ENCODE results near the gene HDGFL2.

The HDGFL2 gene

GRCh38 chr19:4495471-4495870 lies 23.4 kb downstream of the HDGFL2 start:
- Histone ChIP-seq H3K4me1 (ENCODE audit: insufficient read depth, low read length) (no peaks in the 10 kb centered on the region), H3K27ac (ENCODE audit: low read depth, low read length) (no peak overlapping the region), H3K4me3 (ENCODE audit: low read length) (no peak overlapping the region), H3K27me3 (ENCODE audit: insufficient read depth, low read length) (no peaks in the 10 kb centered on the region), H3K9me3 (ENCODE audit: insufficient read depth, low read depth, low read length) (no peaks in the 10 kb centered on the region), H3K36me3 (ENCODE audit: insufficient read depth, low read length) (peaks cover 83% of the 10 kb centered on the region), H3K9ac (ENCODE audit: low read depth, low read length) (no peak overlapping the region)
- WGBS: 92% methylated on average over 12 of the region's 12 CpGs

- Histone ChIP-seq H3K4me3 (ENCODE audit: low read length) (no peak overlapping the region), H3K36me3 (ENCODE audit: insufficient read depth, low read length) (peaks cover 83% of the 10 kb centered on the region), H3K27me3 (ENCODE audit: insufficient read depth, low read length) (no peaks in the 10 kb centered on the region), H3K9ac (ENCODE audit: low read depth, low read length) (no peak overlapping the region), H3K4me1 (ENCODE audit: insufficient read depth, low read length) (no peaks in the 10 kb centered on the region), H3K27ac (ENCODE audit: low read depth, low read length) (no peak overlapping the region), H3K9me3 (ENCODE audit: insufficient read depth, low read depth, low read length) (no peaks in the 10 kb centered on the region)
- 91% methylated on average over 18 of the region's 18 CpGs for WGBS
Measured at GRCh38 chr19:4496304-4496703, 24.2 kb downstream of the HDGFL2 start.

- 95% methylated on average over 25 of the region's 25 CpGs for WGBS
- Histone ChIP-seq H3K9me3 (ENCODE audit: insufficient read depth, low read depth, low read length) (no peaks in the 10 kb centered on the region), H3K4me3 (ENCODE audit: low read length) (no peak overlapping the region), H3K27me3 (ENCODE audit: insufficient read depth, low read length) (no peaks in the 10 kb centered on the region), H3K9ac (ENCODE audit: low read depth, low read length) (no peak overlapping the region), H3K4me1 (ENCODE audit: insufficient read depth, low read length) (no peaks in the 10 kb centered on the region), H3K36me3 (ENCODE audit: insufficient read depth, low read length) (peaks cover 83% of the 10 kb centered on the region), H3K27ac (ENCODE audit: low read depth, low read length) (no peak overlapping the region)
Measured at GRCh38 chr19:4497770-4498389, 25.8 kb downstream of the HDGFL2 start.

GRCh38 chr19:4498694-4499093 lies 26.6 kb downstream of the HDGFL2 start:
- Histone ChIP-seq H3K4me3 (ENCODE audit: low read length) (no peak overlapping the region), H3K27me3 (ENCODE audit: insufficient read depth, low read length) (no peaks in the 10 kb centered on the region), H3K36me3 (ENCODE audit: insufficient read depth, low read length) (peaks cover 79% of the 10 kb centered on the region), H3K9me3 (ENCODE audit: insufficient read depth, low read depth, low read length) (no peaks in the 10 kb centered on the region), H3K27ac (ENCODE audit: low read depth, low read length) (no peak overlapping the region), H3K9ac (ENCODE audit: low read depth, low read length) (no peak overlapping the region), H3K4me1 (ENCODE audit: insufficient read depth, low read length) (no peaks in the 10 kb centered on the region)
- WGBS: 92% methylated on average over 12 of the region's 12 CpGs

GRCh38 chr19:4499318-4499717 lies 27.2 kb downstream of the HDGFL2 start:
- H3K4me1 ChIP-seq (ENCODE audit: insufficient read depth, low read length): no peaks in the 10 kb centered on the region
- H3K36me3 ChIP-seq (ENCODE audit: insufficient read depth, low read length): peaks cover 77% of the 10 kb centered on the region
- no peak overlapping the region for H3K9ac ChIP-seq (ENCODE audit: low read depth, low read length)
- H3K9me3 ChIP-seq (ENCODE audit: insufficient read depth, low read depth, low read length): no peaks in the 10 kb centered on the region
- H3K27me3 ChIP-seq (ENCODE audit: insufficient read depth, low read length): no peaks in the 10 kb centered on the region
- H3K27ac ChIP-seq (ENCODE audit: low read depth, low read length): no peak overlapping the region
- no peak overlapping the region for H3K4me3 ChIP-seq (ENCODE audit: low read length)
- WGBS: 94% methylated on average over 23 of the region's 23 CpGs

GRCh38 chr19:4499855-4500254 lies 27.8 kb downstream of the HDGFL2 start:
- 93% methylated on average over 15 of the region's 15 CpGs for WGBS
- H3K27me3 ChIP-seq (ENCODE audit: insufficient read depth, low read length): no peaks in the 10 kb centered on the region
- no peak overlapping the region for H3K9ac ChIP-seq (ENCODE audit: low read depth, low read length)
- H3K4me3 ChIP-seq (ENCODE audit: low read length): no peak overlapping the region
- no peak overlapping the region for H3K27ac ChIP-seq (ENCODE audit: low read depth, low read length)
- no peaks in the 10 kb centered on the region for H3K9me3 ChIP-seq (ENCODE audit: insufficient read depth, low read depth, low read length)
- H3K36me3 ChIP-seq (ENCODE audit: insufficient read depth, low read length): peaks cover 75% of the 10 kb centered on the region
- H3K4me1 ChIP-seq (ENCODE audit: insufficient read depth, low read length): no peaks in the 10 kb centered on the region

- Histone ChIP-seq H3K9me3 (ENCODE audit: insufficient read depth, low read depth, low read length) (no peaks in the 10 kb centered on the region), H3K36me3 (ENCODE audit: insufficient read depth, low read length) (peaks cover 73% of the 10 kb centered on the region), H3K4me1 (ENCODE audit: insufficient read depth, low read length) (no peaks in the 10 kb centered on the region), H3K4me3 (ENCODE audit: low read length) (no peak overlapping the region), H3K9ac (ENCODE audit: low read depth, low read length) (no peak overlapping the region), H3K27me3 (ENCODE audit: insufficient read depth, low read length) (no peaks in the 10 kb centered on the region), H3K27ac (ENCODE audit: low read depth, low read length) (no peak overlapping the region)
- 95% methylated on average over 29 of the region's 29 CpGs for WGBS
Measured at GRCh38 chr19:4500841-4501591, 28.9 kb downstream of the HDGFL2 start.

- Histone ChIP-seq H3K27ac (ENCODE audit: low read depth, low read length) (no peak overlapping the region), H3K4me1 (ENCODE audit: insufficient read depth, low read length) (no peaks in the 10 kb centered on the region), H3K27me3 (ENCODE audit: insufficient read depth, low read length) (no peaks in the 10 kb centered on the region), H3K4me3 (ENCODE audit: low read length) (no peak overlapping the region), H3K9me3 (ENCODE audit: insufficient read depth, low read depth, low read length) (no peaks in the 10 kb centered on the region), H3K9ac (ENCODE audit: low read depth, low read length) (no peak overlapping the region), H3K36me3 (ENCODE audit: insufficient read depth, low read length) (peaks cover 69% of the 10 kb centered on the region)
- 91% methylated on average over 25 of the region's 25 CpGs for WGBS
Measured at GRCh38 chr19:4501691-4502090, 29.6 kb downstream of the HDGFL2 start.

GRCh38 chr19:4502282-4503131 lies 30.4 kb downstream of the HDGFL2 start:
- Histone ChIP-seq H3K4me3 (ENCODE audit: low read length) (no peak overlapping the region), H3K4me1 (ENCODE audit: insufficient read depth, low read length) (no peaks in the 10 kb centered on the region), H3K27ac (ENCODE audit: low read depth, low read length) (no peak overlapping the region), H3K9ac (ENCODE audit: low read depth, low read length) (no peak overlapping the region), H3K9me3 (ENCODE audit: insufficient read depth, low read depth, low read length) (no peaks in the 10 kb centered on the region), H3K36me3 (ENCODE audit: insufficient read depth, low read length) (peaks cover 62% of the 10 kb centered on the region), H3K27me3 (ENCODE audit: insufficient read depth, low read length) (no peaks in the 10 kb centered on the region)
- WGBS: 94% methylated on average over 37 of the region's 37 CpGs

GRCh38 chr19:4503132-4503824 lies 31.2 kb downstream of the HDGFL2 start:
- H3K27me3 ChIP-seq (ENCODE audit: insufficient read depth, low read length): no peaks in the 10 kb centered on the region
- H3K4me1 ChIP-seq (ENCODE audit: insufficient read depth, low read length): no peaks in the 10 kb centered on the region
- no peaks in the 10 kb centered on the region for H3K9me3 ChIP-seq (ENCODE audit: insufficient read depth, low read depth, low read length)
- no peak overlapping the region for H3K27ac ChIP-seq (ENCODE audit: low read depth, low read length)
- no peak overlapping the region for H3K4me3 ChIP-seq (ENCODE audit: low read length)
- WGBS: 89% methylated on average over 25 of the region's 25 CpGs
- no peak overlapping the region for H3K9ac ChIP-seq (ENCODE audit: low read depth, low read length)
- peaks cover 55% of the 10 kb centered on the region for H3K36me3 ChIP-seq (ENCODE audit: insufficient read depth, low read length)

GRCh38 chr19:4503825-4504170 lies 31.7 kb downstream of the HDGFL2 start:
- 91% methylated on average over 10 of the region's 10 CpGs for WGBS
- H3K27me3 ChIP-seq (ENCODE audit: insufficient read depth, low read length): no peaks in the 10 kb centered on the region
- H3K27ac ChIP-seq (ENCODE audit: low read depth, low read length): no peak overlapping the region
- peaks cover 49% of the 10 kb centered on the region for H3K36me3 ChIP-seq (ENCODE audit: insufficient read depth, low read length)
- H3K9me3 ChIP-seq (ENCODE audit: insufficient read depth, low read depth, low read length): no peaks in the 10 kb centered on the region
- 0 out of 2 replicates have a peak overlapping the region, but pooled peaks have one; percentile 26 for H3K9ac ChIP-seq (ENCODE audit: low read depth, low read length)
- H3K4me3 ChIP-seq (ENCODE audit: low read length): no peak overlapping the region
- H3K4me1 ChIP-seq (ENCODE audit: insufficient read depth, low read length): no peaks in the 10 kb centered on the region
